Heart right ventricle (tissue), 16 donors: ENCODE data around the gene ABCC4. TPM values are rescaled to one million over a fixed set of nuclear protein-coding genes. Genes with fewer than 3 reads are reported as not detected.

Source experiments
- ATAC-seq, 8 donors: fragments of 200-7000 bp; cut with Tn5 transposase; one replicate each; pipeline ENCODE4 v1.9.1; 2020; ENCODE audit warnings: mild to moderate bottlenecking in 8 of 8, moderate library complexity in 8 of 8, moderate number of reproducible peaks in 1 of 8
- DNase-seq, 2 donors: peaks; one replicate each; pipeline ENCODE4 v3.0.0-alpha.2; 2020
- H3K27ac ChIP-seq, 10 donors: fragments of 200-600 bp; sonication (generic) in 2 of 10; one replicate each; pipeline versions ENCODE4 v1.5.0 to v1.8.0; 2020 to 2022; ENCODE audit warnings: mild to moderate bottlenecking in 3 of 10
- H3K27me3 ChIP-seq, 7 donors: fragments of 200-600 bp; one replicate each; pipeline ENCODE4 v1.8.0; 2021 to 2022; ENCODE audit warnings: mild to moderate bottlenecking in 2 of 7
- H3K36me3 ChIP-seq, 9 donors: fragments of 200-600 bp; sonication (generic) in 1 of 9; one replicate each; pipeline versions ENCODE4 v1.5.0 to v1.8.0; 2020 to 2022; ENCODE audit warnings: mild to moderate bottlenecking in 2 of 9
- H3K4me1 ChIP-seq, 9 donors: fragments of 200-600 bp; sonication (generic) in 1 of 9; one replicate each; pipeline versions ENCODE4 v1.5.0 to v1.8.0; 2020 to 2022; ENCODE audit warnings: mild to moderate bottlenecking in 4 of 9
- H3K4me3 ChIP-seq, 10 donors: fragments of 200-600 bp; sonication (generic) in 2 of 10; one replicate each; pipeline versions ENCODE4 v1.5.0 to v1.8.0; 2020 to 2022; ENCODE audit warnings: mild to moderate bottlenecking in 7 of 10, moderate library complexity in 2 of 10
- H3K9me3 ChIP-seq, 11 donors: fragments of 200-600 bp in 10 of 11; sonication (generic) in 2 of 11; one replicate each; pipeline versions ENCODE4 v1.5.0 to v1.8.0; 2013 to 2022; ENCODE audit warnings: mild to moderate bottlenecking in 2 of 11, control low read depth in 1 of 11, moderate library complexity in 1 of 11
- CTCF ChIP-seq, 9 donors: fragments of 200-600 bp; sonication (generic) in 2 of 9; IDR thresholded peaks; one replicate each; pipeline versions ENCODE4 v1.5.0 to v1.8.0; 2021 to 2022; ENCODE audit warnings: antibody characterized with exemption in 9 of 9, mild to moderate bottlenecking in 5 of 9, moderate library complexity in 1 of 9
- WGBS, 2 donors: extraction: QIAGEN DNeasy Blood & Tissue Kit; methylation state at CpG; one replicate each; pipeline ENCODE4 v1.1.7; 2013; ENCODE audit warnings: inconsistent platforms in 1 of 2; 5-methylcytosine and 5-hydroxymethylcytosine counted together
- intact Hi-C, 10 donors: fragments of 100-400 bp; cut with DNase I; formaldehyde crosslinking; loops; one replicate each; pipeline versions ENCODE4 v1.11.1 to v1.14.2; 2022
- polyA plus RNA-seq, 2 donors: library from polyadenylated mRNA; stranded (reverse); fragments of 200-250 nt; gene quantifications; one replicate each; pipeline ENCODE4 v1.2.3, GENCODE V29; 2013
- total RNA-seq, 10 donors: library from RNA; stranded (reverse); fragmentation: NEBNext Ultra II Directional in 3 of 10; extraction: Animal tissue kit (Norgen Biotek cat#: 25700) in 3 of 10; gene quantifications; one replicate each; pipeline versions ENCODE4 v1.2.1 to v1.2.4, GENCODE V29; 2021 to 2023
- donor health status: Arrhythmogenic right ventricular cardiomyopathy.
- donor health status: ischemic (EF 13 %, LVEDD 7.1; RV severe dilation, severe dysfunction).
- donor health status: healthy with polysubstance abuse.
- donor health status: DM: no; HTN: yes; CAD: no.
- donor health status: DM: no; HTN: no; CAD: no.
- donor health status: ischemic (EF 25% LVEDD 6.9; RV normal size, moderate dysfunction).
- donor health status: ischemic (EF 25% LVEDD 5.7; RV mildly dilated, moderate dysfunction).
- donor health status: healthy.
- donor health status: DM: yes; HTN: yes; CAD: no.
- donor health status: Ischemic cardiomyopathy.
- donor health status: ischemic (EF 35%, LVEDD 5.7; RV mildly dilated, moderate dysfunction).
- donor health status: nonischemic (EF 11% LVEDD 7.7; RV severe dilation, severe dysfunction).
- donor health status: DM: yes; HTN: yes; CAD: no.
- donor health status: PGD.
- donor health status: ischemic (EF 29% LVEDD 5.4; RV normal size, mild dysfunction).
- donor health status: nonischemic (EF 23%, LVEDD 6.1; RV moderate dilation, normal function).

The ABCC4 gene
- total and polyA plus RNA-seq, 12 donors, result 1.1 to 6.7 (median 3.9) TPM

DNA sequence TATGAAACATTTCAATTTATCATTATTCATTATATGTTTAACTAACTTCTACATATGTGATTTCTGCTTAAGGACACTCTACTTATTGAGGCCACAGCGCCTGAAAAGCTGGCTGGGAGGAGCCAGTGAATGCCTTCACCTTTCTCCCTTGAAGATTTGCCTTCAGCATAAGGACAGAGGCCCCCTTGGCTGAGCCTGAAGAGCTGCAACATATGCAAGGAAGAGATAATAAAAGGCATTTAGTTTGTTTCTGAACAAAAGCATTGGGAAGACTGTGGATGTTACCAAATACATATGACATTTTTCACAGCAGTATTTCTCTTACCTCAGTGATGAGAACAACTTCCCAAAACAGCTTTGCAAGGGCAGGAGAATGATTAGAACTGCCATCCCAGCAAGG lies 92.1 kb downstream of the ABCC4 start:
- H3K36me3 ChIP-seq, result peaks cover 0 to 41% (median 5%) of the 10 kb centered on the region in 9 donors
- no peak for TF ChIP-seq CTCF (IDR thresholded peaks at IDR 0.05)
- H3K4me1 ChIP-seq, result peaks cover 0 to 7% (median 0%) of the 10 kb centered on the region in 9 donors
- intact Hi-C loops, result no loop called here
- no peaks in the 10 kb centered on the region for H3K9me3 ChIP-seq
- H3K4me3 ChIP-seq, result no peak overlapping the region
- 95 to 96% methylated on average over 1 of the region's 1 CpG for WGBS, 2 donors
- no peak overlapping the region for H3K27ac ChIP-seq
- no peak for ATAC-seq
- DNase-seq, result no peak
- H3K27me3 ChIP-seq, result no peaks in the 10 kb centered on the region

- 57 to 61% methylated on average over 12 of the region's 12 CpGs for WGBS, 2 donors
- no peak for TF ChIP-seq CTCF (IDR thresholded peaks at IDR 0.05)
Observed at GRCh38 chr13:95207769-95208366, 93.4 kb downstream of the ABCC4 start.

DNA sequence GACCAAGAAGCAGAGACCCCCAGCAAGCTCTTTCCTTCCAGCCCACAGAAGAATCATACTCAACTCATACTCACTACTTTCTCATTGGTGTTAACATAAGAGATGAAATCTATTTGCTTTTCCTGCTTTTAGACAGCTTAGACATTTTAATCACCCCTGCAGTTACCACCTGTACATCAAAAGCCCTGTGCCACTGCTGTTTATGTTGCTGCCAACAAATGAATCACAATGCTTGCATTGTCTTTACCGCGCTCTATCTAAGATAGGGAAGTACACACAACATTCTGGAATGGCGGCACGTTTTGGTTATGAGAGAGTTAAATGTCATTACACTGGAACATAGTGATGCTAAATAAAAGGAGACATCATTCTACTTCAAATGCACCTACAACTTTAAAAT lies 95.1 kb downstream of the ABCC4 start:
- Histone ChIP-seq H3K27me3 (no peaks in the 10 kb centered on the region), H3K4me3 (no peak overlapping the region), H3K9me3 (no peaks in the 10 kb centered on the region), H3K36me3 (peaks cover 0 to 55% (median 5%) of the 10 kb centered on the region in 9 donors), H3K4me1 (no peaks in the 10 kb centered on the region), H3K27ac (no peak overlapping the region)
- no peak for TF ChIP-seq CTCF (IDR thresholded peaks at IDR 0.05)
- intact Hi-C loops, result no loop called here
- DNase-seq (no peak), ATAC-seq (no peak)
- 89 to 94% methylated on average over 4 of the region's 4 CpGs for WGBS, 2 donors

More at GRCh38 chr13:95207769-95208366, 93.4 kb downstream of the ABCC4 start:
- ATAC-seq (no peak), DNase-seq (no peak)
- no peak overlapping the region for H3K27ac ChIP-seq
- H3K4me3 ChIP-seq, result no peak overlapping the region
- no peaks in the 10 kb centered on the region for H3K9me3 ChIP-seq
- no peaks in the 10 kb centered on the region for H3K4me1 ChIP-seq
- H3K27me3 ChIP-seq, result no peaks in the 10 kb centered on the region
- intact Hi-C loops, result no loop called here
- H3K36me3 ChIP-seq, result peaks cover 0 to 45% (median 5%) of the 10 kb centered on the region in 9 donors

DNA sequence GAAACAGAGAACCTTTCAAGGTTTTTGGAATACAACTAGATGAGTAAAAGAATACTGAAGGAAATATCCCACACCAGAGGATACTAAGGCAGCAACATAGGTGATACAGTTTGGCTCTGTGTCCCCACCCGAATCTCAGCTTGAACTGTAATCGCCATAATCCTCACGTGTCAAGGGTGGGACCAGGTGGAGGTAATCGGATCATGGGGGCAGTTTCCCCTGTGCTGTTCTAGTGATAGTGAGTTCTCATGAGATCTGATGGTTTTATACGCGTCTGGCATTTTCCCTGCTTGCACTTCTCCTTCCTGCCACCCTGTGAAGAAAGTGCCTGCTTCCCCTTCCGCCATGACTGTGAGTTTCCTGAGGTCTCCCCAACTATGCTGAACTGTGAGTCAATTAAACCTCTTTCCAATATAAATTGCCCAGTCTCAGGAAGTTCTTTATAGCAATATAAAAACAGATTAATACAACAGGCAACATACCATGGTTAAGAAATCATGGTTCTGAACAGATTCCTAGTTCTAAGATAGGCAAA lies 97.0 kb downstream of the ABCC4 start:
- WGBS, 2 donors, result 91 to 93% methylated on average over 7 of the region's 7 CpGs
- H3K9me3 ChIP-seq, result no peaks in the 10 kb centered on the region
- H3K4me3 ChIP-seq, result no peak overlapping the region
- peaks cover 0 to 52% (median 0%) of the 10 kb centered on the region in 9 donors for H3K36me3 ChIP-seq
- DNase-seq (no peak), ATAC-seq (no peak)
- H3K4me1 ChIP-seq, result no peaks in the 10 kb centered on the region
- H3K27ac ChIP-seq, result no peak overlapping the region
- TF ChIP-seq CTCF (IDR thresholded peaks at IDR 0.05), result no peak
- intact Hi-C loops, result no loop called here
- H3K27me3 ChIP-seq, result no peaks in the 10 kb centered on the region
